Tibial nerve (tissue), 4 donors: ENCODE measurements around the gene ZNF311. TPM values are rescaled to one million over a fixed set of nuclear protein-coding genes. Genes with fewer than 3 reads are reported as not detected.
"Not testable (repeated sequence)": the region's sequence is repeated elsewhere in the genome, so short reads cannot be mapped to it uniquely, and the experiment has no call there.

ENCODE experiments used
- DNase-seq, 2 donors: peaks; one replicate each; pipeline ENCODE4 v3.0.0-alpha.2; 2019; ENCODE audit warnings: low spot score in 2 of 2
- H3K27ac ChIP-seq, 4 donors: fragments of 200-600 bp; sonication (generic) in 3 of 4; one replicate each; pipeline ENCODE4 v1.5.1; 2017 to 2019; ENCODE audit warnings: mild to moderate bottlenecking in 1 of 4
- H3K27me3 ChIP-seq, 2 donors: fragments of 200-600 bp; sonication (generic) in 1 of 2; one replicate each; pipeline versions ENCODE4 v1.5.1 to v1.6.0; 2017 to 2019
- H3K36me3 ChIP-seq, 3 donors: fragments of 200-600 bp; sonication (generic); one replicate each; pipeline ENCODE4 v1.5.1; 2018 to 2019
- H3K4me1 ChIP-seq, 4 donors: fragments of 200-600 bp; sonication (generic) in 3 of 4; one replicate each; pipeline ENCODE4 v1.5.1; 2017 to 2019
- H3K4me3 ChIP-seq, 4 donors: fragments of 200-600 bp; sonication (generic) in 3 of 4; one replicate each; pipeline ENCODE4 v1.5.1; 2017 to 2019; ENCODE audit warnings: mild to moderate bottlenecking in 1 of 4, moderate library complexity in 1 of 4
- H3K9me3 ChIP-seq, 4 donors: fragments of 200-600 bp; sonication (generic) in 3 of 4; one replicate each; pipeline ENCODE4 v1.5.1; 2017 to 2019
- CTCF ChIP-seq, 5 experiments: fragments of 200-600 bp in 3 of 5; fragments of 450-650 bp in 2 of 5; sonication (generic) in 3 of 5; IDR thresholded peaks; one replicate each; pipeline ENCODE4 v1.5.1; 2016 to 2019; ENCODE audit warnings: antibody characterized with exemption in 5 of 5, mild to moderate bottlenecking in 3 of 5, moderate library complexity in 2 of 5
- EP300 ChIP-seq, 2 donors: sonication (generic); formaldehyde crosslinking; IDR thresholded peaks; one replicate each; pipeline ENCODE4 v1.6.1; 2017; ENCODE audit warnings: antibody characterized with exemption in 2 of 2, mild to moderate bottlenecking in 1 of 2
- POLR2A ChIP-seq, 2 donors: fragments of 450-650 bp; IDR thresholded peaks; one replicate each; pipeline ENCODE4 v1.6.1; 2017; ENCODE audit warnings: antibody characterized with exemption in 2 of 2, mild to moderate bottlenecking in 2 of 2, moderate library complexity in 2 of 2
- WGBS, 2 donors: methylation state at CpG; one replicate each; pipeline ENCODE4 v1.1.5; 2018; 5-methylcytosine and 5-hydroxymethylcytosine counted together
- total RNA-seq, 4 donors: library from RNA; depleted of rRNA; stranded (reverse); fragments of >200 nt; gene quantifications; one replicate each; pipeline ENCODE4 v1.1.0, GENCODE V29; 2016

ZNF311 gene
- total RNA-seq, 4 donors from 2014 or later = 0.84 to 3.7 (median 1.6) TPM

- H3K4me3 ChIP-seq = peak overlapping the region in 2 of 4 donors; percentile 32 to 37
- WGBS, 2 donors = 31 to 32% methylated on average over 50 to 51 of the region's 51 CpGs
- no peak overlapping the region for H3K27ac ChIP-seq
These were observed 27.6 kb downstream of the ZNF311 start for GRCh38 chr6:28977341-28978132.

GRCh38 chr6:28976677-28977076, 28.4 kb downstream of the ZNF311 start:
- 82 to 90% methylated on average over 3 of the region's 3 CpGs for WGBS, 2 donors
- no peaks in the 10 kb centered on the region for H3K36me3 ChIP-seq
- DNase-seq = no peak
- no peak overlapping the region for H3K4me3 ChIP-seq
- H3K4me1 ChIP-seq = peaks cover 0 to 11% (median 0%) of the 10 kb centered on the region in 4 donors
- H3K27ac ChIP-seq = no peak overlapping the region
- peaks cover 0 to 12% of the 10 kb centered on the region in 2 donors for H3K27me3 ChIP-seq
- TF ChIP-seq EP300 (IDR thresholded peaks at IDR 0.05) (no peak), POLR2A (IDR thresholded peaks at IDR 0.05) (no peak), CTCF (IDR thresholded peaks at IDR 0.05) (no peak)
- no peaks in the 10 kb centered on the region for H3K9me3 ChIP-seq

More at GRCh38 chr6:28977341-28978132, 27.6 kb downstream of the ZNF311 start:
- Histone ChIP-seq H3K4me1 (peaks cover 0 to 12% (median 0%) of the 10 kb centered on the region in 4 donors), H3K36me3 (no peaks in the 10 kb centered on the region), H3K9me3 (no peaks in the 10 kb centered on the region), H3K27me3 (peaks cover 0 to 12% of the 10 kb centered on the region in 2 donors)
- no peak for TF ChIP-seq EP300 (IDR thresholded peaks at IDR 0.05)
- TF ChIP-seq CTCF (IDR thresholded peaks at IDR 0.05) = no peak
- no peak for TF ChIP-seq POLR2A (IDR thresholded peaks at IDR 0.05)
- no peak for DNase-seq

GRCh38 chr6:28974505-28974904, 30.6 kb downstream of the ZNF311 start:
- TF ChIP-seq CTCF (IDR thresholded peaks at IDR 0.05) = no peak
- no peak for TF ChIP-seq POLR2A (IDR thresholded peaks at IDR 0.05)
- H3K4me3 ChIP-seq = no peak overlapping the region
- H3K9me3 ChIP-seq = no peaks in the 10 kb centered on the region
- peaks cover 0 to 12% of the 10 kb centered on the region in 2 donors for H3K27me3 ChIP-seq
- WGBS, 2 donors = 50 to 68% methylated on average over 1 of the region's 1 CpG
- H3K36me3 ChIP-seq = no peaks in the 10 kb centered on the region
- H3K4me1 ChIP-seq = no peaks in the 10 kb centered on the region
- no peak for DNase-seq
- H3K27ac ChIP-seq = no peak overlapping the region

- WGBS, 2 donors = 90 to 91% methylated on average over 21 of the region's 21 CpGs
- not testable (repeated sequence) for H3K36me3 ChIP-seq, H3K27ac ChIP-seq, H3K4me1 ChIP-seq, H3K4me3 ChIP-seq, DNase-seq, H3K27me3 ChIP-seq, H3K9me3 ChIP-seq
These were observed 35.1 kb downstream of the ZNF311 start for GRCh38 chr6:28970056-28970455.

GRCh38 chr6:28969129-28969528, 36.0 kb downstream of the ZNF311 start:
- 70 to 83% methylated on average over 15 of the region's 15 CpGs for WGBS, 2 donors
- no peak for TF ChIP-seq POLR2A (IDR thresholded peaks at IDR 0.05)
- TF ChIP-seq EP300 (IDR thresholded peaks at IDR 0.05) = no peak
- no peak for TF ChIP-seq CTCF (IDR thresholded peaks at IDR 0.05)
- peaks cover 0 to 6% (median 0%) of the 10 kb centered on the region in 4 donors for H3K9me3 ChIP-seq
- H3K27ac ChIP-seq = no peak overlapping the region
- H3K4me3 ChIP-seq = no peak overlapping the region
- H3K36me3 ChIP-seq = no peaks in the 10 kb centered on the region
- no peaks in the 10 kb centered on the region for H3K27me3 ChIP-seq
- H3K4me1 ChIP-seq = no peaks in the 10 kb centered on the region
- DNase-seq = no peak
